Esophagus mucosa (tissue), 1 donor: ENCODE data around the gene PRKN. TPM values are rescaled to one million over a fixed set of nuclear protein-coding genes. Genes with fewer than 3 reads are reported as not detected.
"Not testable (repeated sequence)": the region's sequence is repeated elsewhere in the genome, so short reads cannot be mapped to it uniquely, and the experiment has no call there.

Experiments
- ATAC-seq: fragments of 200-7000 bp; cut with Tn5 transposase; one replicate; pipeline ENCODE4 v1.9.1; 2020
- total RNA-seq: library from RNA; stranded (reverse); gene quantifications from one replicate; pipeline ENCODE4 v1.2.4, GENCODE V29; 2023
- donor health status: DM: yes; HTN: yes; CAD: no.

Gene PRKN
- total RNA-seq, 1 donor from 2014 or later = 2.4 TPM

- ATAC-seq = no peak
These were observed 288.6 kb downstream of the PRKN start for GRCh38 chr6:162438980-162439379.

GRCh38 chr6:162435071-162435470 lies 292.5 kb downstream of the PRKN start:
- ATAC-seq = no peak

- no peak for ATAC-seq
These were observed 306.6 kb downstream of the PRKN start for GRCh38 chr6:162421004-162421403.

- no peak for ATAC-seq
These were observed 310.6 kb downstream of the PRKN start for GRCh38 chr6:162416831-162417537.

- ATAC-seq = no peak
These were observed 311.3 kb downstream of the PRKN start for GRCh38 chr6:162416307-162416706.

GRCh38 chr6:162409741-162410691 lies 317.6 kb downstream of the PRKN start:
- ATAC-seq = no peak

GRCh38 chr6:162408826-162409535 lies 318.6 kb downstream of the PRKN start:
- ATAC-seq = no peak

- ATAC-seq = no peak
These were observed 322.6 kb downstream of the PRKN start for GRCh38 chr6:162404951-162405350.

- no peak for ATAC-seq
These were observed 324.5 kb downstream of the PRKN start for GRCh38 chr6:162403031-162403430.

- no peak for ATAC-seq
These were observed 332.4 kb downstream of the PRKN start for GRCh38 chr6:162395181-162395580.

- ATAC-seq = not testable (repeated sequence)
These were observed 336.4 kb downstream of the PRKN start for GRCh38 chr6:162390961-162391811.

- ATAC-seq = no peak
These were observed 338.1 kb downstream of the PRKN start for GRCh38 chr6:162389343-162390085.

- ATAC-seq = no peak
These were observed 339.2 kb downstream of the PRKN start for GRCh38 chr6:162388383-162388777.

- ATAC-seq = no peak
These were observed 339.7 kb downstream of the PRKN start for GRCh38 chr6:162387718-162388382.

GRCh38 chr6:162385980-162386379 lies 341.6 kb downstream of the PRKN start:
- no peak for ATAC-seq

GRCh38 chr6:162379757-162380409 lies 347.7 kb downstream of the PRKN start:
- ATAC-seq = no peak

GRCh38 chr6:162377735-162378134 lies 349.8 kb downstream of the PRKN start:
- ATAC-seq = no peak

- ATAC-seq = no peak
These were observed 353.7 kb downstream of the PRKN start for GRCh38 chr6:162373868-162374267.

GRCh38 chr6:162373192-162373591 lies 354.4 kb downstream of the PRKN start:
- no peak for ATAC-seq

- no peak for ATAC-seq
These were observed 355.5 kb downstream of the PRKN start for GRCh38 chr6:162372106-162372505.
